ENCODE results near the gene CYP4F11. TPM values are rescaled to one million over a fixed set of nuclear protein-coding genes. Genes with fewer than 3 reads are reported as not detected.

CYP4F11 gene
- total and polyA plus RNA-seq, 2 of the 13 experiments (the other 11 are each of a cell fraction or from before 2014, with no cell fraction given) = 7.8 to 8.4 TPM

DNA sequence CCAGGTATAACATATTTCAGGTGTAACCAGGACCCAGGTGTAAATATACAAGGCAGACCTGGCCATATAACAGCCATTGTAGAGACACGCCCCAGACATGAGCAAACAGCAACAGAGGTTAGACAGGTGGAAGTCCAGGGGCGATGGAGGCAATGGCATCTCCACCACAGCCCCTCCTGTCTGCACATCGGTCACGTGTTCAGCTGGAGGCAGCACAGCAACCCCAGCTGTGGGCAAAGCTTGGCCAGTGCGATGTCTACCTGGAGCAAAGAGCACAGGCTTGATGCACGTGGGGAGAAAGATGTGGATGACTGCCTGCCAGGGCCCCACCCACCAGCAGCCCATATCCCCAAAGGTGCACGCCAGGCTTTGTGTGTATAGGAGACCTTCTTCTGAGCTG is 40.9 kb downstream of the CYP4F11 start (continued):
- TF ChIP-seq, protein P1, sequence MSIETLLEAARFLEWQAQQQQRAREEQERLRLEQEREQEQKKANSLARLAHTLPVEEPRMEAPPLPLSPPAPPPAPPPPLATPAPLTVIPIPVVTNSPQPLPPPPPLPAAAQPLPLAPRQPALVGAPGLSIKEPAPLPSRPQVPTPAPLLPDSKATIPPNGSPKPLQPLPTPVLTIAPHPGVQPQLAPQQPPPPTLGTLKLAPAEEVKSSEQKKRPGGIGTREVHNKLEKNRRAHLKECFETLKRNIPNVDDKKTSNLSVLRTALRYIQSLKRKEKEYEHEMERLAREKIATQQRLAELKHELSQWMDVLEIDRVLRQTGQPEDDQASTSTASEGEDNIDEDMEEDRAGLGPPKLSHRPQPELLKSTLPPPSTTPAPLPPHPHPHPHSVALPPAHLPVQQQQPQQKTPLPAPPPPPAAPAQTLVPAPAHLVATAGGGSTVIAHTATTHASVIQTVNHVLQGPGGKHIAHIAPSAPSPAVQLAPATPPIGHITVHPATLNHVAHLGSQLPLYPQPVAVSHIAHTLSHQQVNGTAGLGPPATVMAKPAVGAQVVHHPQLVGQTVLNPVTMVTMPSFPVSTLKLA (IDR thresholded peaks at IDR 0.05) = peak; percentile 11; the same call in 1 of the 2 replicates
- TF ChIP-seq, protein P2, sequence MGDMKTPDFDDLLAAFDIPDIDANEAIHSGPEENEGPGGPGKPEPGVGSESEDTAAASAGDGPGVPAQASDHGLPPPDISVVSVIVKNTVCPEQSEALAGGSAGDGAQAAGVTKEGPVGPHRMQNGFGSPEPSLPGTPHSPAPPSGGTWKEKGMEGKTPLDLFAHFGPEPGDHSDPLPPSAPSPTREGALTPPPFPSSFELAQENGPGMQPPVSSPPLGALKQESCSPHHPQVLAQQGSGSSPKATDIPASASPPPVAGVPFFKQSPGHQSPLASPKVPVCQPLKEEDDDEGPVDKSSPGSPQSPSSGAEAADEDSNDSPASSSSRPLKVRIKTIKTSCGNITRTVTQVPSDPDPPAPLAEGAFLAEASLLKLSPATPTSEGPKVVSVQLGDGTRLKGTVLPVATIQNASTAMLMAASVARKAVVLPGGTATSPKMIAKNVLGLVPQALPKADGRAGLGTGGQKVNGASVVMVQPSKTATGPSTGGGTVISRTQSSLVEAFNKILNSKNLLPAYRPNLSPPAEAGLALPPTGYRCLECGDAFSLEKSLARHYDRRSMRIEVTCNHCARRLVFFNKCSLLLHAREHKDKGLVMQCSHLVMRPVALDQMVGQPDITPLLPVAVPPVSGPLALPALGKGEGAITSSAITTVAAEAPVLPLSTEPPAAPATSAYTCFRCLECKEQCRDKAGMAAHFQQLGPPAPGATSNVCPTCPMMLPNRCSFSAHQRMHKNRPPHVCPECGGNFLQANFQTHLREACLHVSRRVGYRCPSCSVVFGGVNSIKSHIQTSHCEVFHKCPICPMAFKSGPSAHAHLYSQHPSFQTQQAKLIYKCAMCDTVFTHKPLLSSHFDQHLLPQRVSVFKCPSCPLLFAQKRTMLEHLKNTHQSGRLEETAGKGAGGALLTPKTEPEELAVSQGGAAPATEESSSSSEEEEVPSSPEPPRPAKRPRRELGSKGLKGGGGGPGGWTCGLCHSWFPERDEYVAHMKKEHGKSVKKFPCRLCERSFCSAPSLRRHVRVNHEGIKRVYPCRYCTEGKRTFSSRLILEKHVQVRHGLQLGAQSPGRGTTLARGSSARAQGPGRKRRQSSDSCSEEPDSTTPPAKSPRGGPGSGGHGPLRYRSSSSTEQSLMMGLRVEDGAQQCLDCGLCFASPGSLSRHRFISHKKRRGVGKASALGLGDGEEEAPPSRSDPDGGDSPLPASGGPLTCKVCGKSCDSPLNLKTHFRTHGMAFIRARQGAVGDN (CRISPR knock-in tag; IDR thresholded peaks at IDR 0.05) = peak; percentile 63
- TF ChIP-seq ZNF530 (CRISPR knock-in tag; IDR thresholded peaks at IDR 0.05; ENCODE audit: low read depth) = no peak
- TF ChIP-seq, protein P3, sequence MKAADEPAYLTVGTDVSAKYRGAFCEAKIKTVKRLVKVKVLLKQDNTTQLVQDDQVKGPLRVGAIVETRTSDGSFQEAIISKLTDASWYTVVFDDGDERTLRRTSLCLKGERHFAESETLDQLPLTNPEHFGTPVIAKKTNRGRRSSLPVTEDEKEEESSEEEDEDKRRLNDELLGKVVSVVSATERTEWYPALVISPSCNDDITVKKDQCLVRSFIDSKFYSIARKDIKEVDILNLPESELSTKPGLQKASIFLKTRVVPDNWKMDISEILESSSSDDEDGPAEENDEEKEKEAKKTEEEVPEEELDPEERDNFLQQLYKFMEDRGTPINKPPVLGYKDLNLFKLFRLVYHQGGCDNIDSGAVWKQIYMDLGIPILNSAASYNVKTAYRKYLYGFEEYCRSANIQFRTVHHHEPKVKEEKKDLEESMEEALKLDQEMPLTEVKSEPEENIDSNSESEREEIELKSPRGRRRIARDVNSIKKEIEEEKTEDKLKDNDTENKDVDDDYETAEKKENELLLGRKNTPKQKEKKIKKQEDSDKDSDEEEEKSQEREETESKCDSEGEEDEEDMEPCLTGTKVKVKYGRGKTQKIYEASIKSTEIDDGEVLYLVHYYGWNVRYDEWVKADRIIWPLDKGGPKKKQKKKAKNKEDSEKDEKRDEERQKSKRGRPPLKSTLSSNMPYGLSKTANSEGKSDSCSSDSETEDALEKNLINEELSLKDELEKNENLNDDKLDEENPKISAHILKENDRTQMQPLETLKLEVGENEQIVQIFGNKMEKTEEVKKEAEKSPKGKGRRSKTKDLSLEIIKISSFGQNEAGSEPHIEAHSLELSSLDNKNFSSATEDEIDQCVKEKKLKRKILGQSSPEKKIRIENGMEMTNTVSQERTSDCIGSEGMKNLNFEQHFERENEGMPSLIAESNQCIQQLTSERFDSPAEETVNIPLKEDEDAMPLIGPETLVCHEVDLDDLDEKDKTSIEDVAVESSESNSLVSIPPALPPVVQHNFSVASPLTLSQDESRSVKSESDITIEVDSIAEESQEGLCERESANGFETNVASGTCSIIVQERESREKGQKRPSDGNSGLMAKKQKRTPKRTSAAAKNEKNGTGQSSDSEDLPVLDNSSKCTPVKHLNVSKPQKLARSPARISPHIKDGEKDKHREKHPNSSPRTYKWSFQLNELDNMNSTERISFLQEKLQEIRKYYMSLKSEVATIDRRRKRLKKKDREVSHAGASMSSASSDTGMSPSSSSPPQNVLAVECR (CRISPR knock-in tag; IDR thresholded peaks at IDR 0.05; ENCODE audit: borderline replicate concordance) = peak; percentile 23; the same call in 1 of the 2 replicates
- TF ChIP-seq ZNF747 (CRISPR knock-in tag; IDR thresholded peaks at IDR 0.05; ENCODE audit: borderline replicate concordance) = no peak
- TF ChIP-seq ARNTL (CRISPR knock-in tag; IDR thresholded peaks at IDR 0.05) = 0 out of 2 replicates have a peak, but pooled peaks have one; percentile 61
- TF ChIP-seq, protein P4, sequence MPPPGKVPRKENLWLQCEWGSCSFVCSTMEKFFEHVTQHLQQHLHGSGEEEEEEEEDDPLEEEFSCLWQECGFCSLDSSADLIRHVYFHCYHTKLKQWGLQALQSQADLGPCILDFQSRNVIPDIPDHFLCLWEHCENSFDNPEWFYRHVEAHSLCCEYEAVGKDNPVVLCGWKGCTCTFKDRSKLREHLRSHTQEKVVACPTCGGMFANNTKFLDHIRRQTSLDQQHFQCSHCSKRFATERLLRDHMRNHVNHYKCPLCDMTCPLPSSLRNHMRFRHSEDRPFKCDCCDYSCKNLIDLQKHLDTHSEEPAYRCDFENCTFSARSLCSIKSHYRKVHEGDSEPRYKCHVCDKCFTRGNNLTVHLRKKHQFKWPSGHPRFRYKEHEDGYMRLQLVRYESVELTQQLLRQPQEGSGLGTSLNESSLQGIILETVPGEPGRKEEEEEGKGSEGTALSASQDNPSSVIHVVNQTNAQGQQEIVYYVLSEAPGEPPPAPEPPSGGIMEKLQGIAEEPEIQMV (CRISPR knock-in tag; IDR thresholded peaks at IDR 0.05; ENCODE audit: low read depth) = no peak
- TF ChIP-seq, protein P5, sequence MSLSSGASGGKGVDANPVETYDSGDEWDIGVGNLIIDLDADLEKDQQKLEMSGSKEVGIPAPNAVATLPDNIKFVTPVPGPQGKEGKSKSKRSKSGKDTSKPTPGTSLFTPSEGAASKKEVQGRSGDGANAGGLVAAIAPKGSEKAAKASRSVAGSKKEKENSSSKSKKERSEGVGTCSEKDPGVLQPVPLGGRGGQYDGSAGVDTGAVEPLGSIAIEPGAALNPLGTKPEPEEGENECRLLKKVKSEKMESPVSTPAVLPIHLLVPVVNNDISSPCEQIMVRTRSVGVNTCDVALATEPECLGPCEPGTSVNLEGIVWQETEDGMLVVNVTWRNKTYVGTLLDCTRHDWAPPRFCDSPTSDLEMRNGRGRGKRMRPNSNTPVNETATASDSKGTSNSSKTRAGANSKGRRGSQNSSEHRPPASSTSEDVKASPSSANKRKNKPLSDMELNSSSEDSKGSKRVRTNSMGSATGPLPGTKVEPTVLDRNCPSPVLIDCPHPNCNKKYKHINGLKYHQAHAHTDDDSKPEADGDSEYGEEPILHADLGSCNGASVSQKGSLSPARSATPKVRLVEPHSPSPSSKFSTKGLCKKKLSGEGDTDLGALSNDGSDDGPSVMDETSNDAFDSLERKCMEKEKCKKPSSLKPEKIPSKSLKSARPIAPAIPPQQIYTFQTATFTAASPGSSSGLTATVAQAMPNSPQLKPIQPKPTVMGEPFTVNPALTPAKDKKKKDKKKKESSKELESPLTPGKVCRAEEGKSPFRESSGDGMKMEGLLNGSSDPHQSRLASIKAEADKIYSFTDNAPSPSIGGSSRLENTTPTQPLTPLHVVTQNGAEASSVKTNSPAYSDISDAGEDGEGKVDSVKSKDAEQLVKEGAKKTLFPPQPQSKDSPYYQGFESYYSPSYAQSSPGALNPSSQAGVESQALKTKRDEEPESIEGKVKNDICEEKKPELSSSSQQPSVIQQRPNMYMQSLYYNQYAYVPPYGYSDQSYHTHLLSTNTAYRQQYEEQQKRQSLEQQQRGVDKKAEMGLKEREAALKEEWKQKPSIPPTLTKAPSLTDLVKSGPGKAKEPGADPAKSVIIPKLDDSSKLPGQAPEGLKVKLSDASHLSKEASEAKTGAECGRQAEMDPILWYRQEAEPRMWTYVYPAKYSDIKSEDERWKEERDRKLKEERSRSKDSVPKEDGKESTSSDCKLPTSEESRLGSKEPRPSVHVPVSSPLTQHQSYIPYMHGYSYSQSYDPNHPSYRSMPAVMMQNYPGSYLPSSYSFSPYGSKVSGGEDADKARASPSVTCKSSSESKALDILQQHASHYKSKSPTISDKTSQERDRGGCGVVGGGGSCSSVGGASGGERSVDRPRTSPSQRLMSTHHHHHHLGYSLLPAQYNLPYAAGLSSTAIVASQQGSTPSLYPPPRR (CRISPR knock-in tag; IDR thresholded peaks at IDR 0.05; ENCODE audit: borderline replicate concordance) = 0 out of 2 replicates have a peak, but pooled peaks have one; percentile 17
- TF ChIP-seq TCF12 (IDR thresholded peaks at IDR 0.05) = no peak
- no peak for TF ChIP-seq TCF12 (CRISPR knock-in tag; IDR thresholded peaks at IDR 0.05)
- TF ChIP-seq ZNF331 (CRISPR knock-in tag; IDR thresholded peaks at IDR 0.05) = no peak
- no peak for TF ChIP-seq ZNF780A (CRISPR knock-in tag; IDR thresholded peaks at IDR 0.05)

Data from HepG2 (cell line).